Hematopoietic multipotent progenitor cell treated with erythropoietin and hydrocortisone succinate and interleukin-3 and kit ligand, for 4 days (in vitro differentiated cells): Measurements from ENCODE around the gene EP400.
"Not testable (repeated sequence)": the region's sequence is repeated elsewhere in the genome, so short reads cannot be mapped to it uniquely, and the experiment has no call there.

ENCODE experiments used
- DNase-seq: peaks from one replicate; pipeline ENCODE4 v3.0.0-alpha.2; 2015

The EP400 gene

GRCh38 chr12:132070298-132070697 is 120.6 kb downstream of the EP400 start:
- DNase-seq: no peak

GRCh38 chr12:132071040-132071810 is 121.5 kb downstream of the EP400 start:
- DNase-seq: no peak

GRCh38 chr12:132071830-132072384 is 122.2 kb downstream of the EP400 start:
- no peak for DNase-seq

GRCh38 chr12:132074216-132074615 is 124.5 kb downstream of the EP400 start:
- no peak for DNase-seq

- DNase-seq: peak; percentile 29
Observed at GRCh38 chr12:132075026-132075713, 125.4 kb downstream of the EP400 start.

GRCh38 chr12:132075714-132076553 is 126.2 kb downstream of the EP400 start:
- DNase-seq: no peak

- DNase-seq: peak; percentile 75
Observed at GRCh38 chr12:132076711-132077110, 127.0 kb downstream of the EP400 start.

- DNase-seq: no peak
Observed at GRCh38 chr12:132077322-132078100, 127.8 kb downstream of the EP400 start.

- no peak for DNase-seq
Observed at GRCh38 chr12:132078190-132078589, 128.4 kb downstream of the EP400 start.

GRCh38 chr12:132079200-132079599 is 129.5 kb downstream of the EP400 start:
- DNase-seq: no peak

- DNase-seq: no peak
Observed at GRCh38 chr12:132079695-132080094, 130.0 kb downstream of the EP400 start.

GRCh38 chr12:132080515-132080914 is 130.8 kb downstream of the EP400 start:
- DNase-seq: not testable (repeated sequence)

- no peak for DNase-seq
Observed at GRCh38 chr12:132081423-132081822, 131.7 kb downstream of the EP400 start.

GRCh38 chr12:132083614-132083940 is 133.8 kb downstream of the EP400 start:
- no peak for DNase-seq

GRCh38 chr12:132083941-132084620 is 134.3 kb downstream of the EP400 start:
- DNase-seq: peak; percentile 96

GRCh38 chr12:132084621-132085290 is 135.0 kb downstream of the EP400 start:
- peak; percentile 84 for DNase-seq

- DNase-seq: peak; percentile 84
Observed at GRCh38 chr12:132085291-132085635, 135.5 kb downstream of the EP400 start.

GRCh38 chr12:132089407-132089910 is 139.7 kb downstream of the EP400 start:
- no peak for DNase-seq

- no peak for DNase-seq
Observed at GRCh38 chr12:132094269-132094891, 144.6 kb downstream of the EP400 start.
